ENCODE measurements around the gene IL4I1.

Gene IL4I1

GRCh38 chr19:49850487-49851342 is 46.0 kb downstream of the IL4I1 start, which contains the start of gene PTOV1:
Gene PTOV1, plus strand, starts transcription at chr19:49851159.
- TF ChIP-seq EZH2phosphoT487 (IDR thresholded peaks at IDR 0.05; ENCODE audit: borderline replicate concordance, low read length): no peak
- no peak for TF ChIP-seq CTCF (IDR thresholded peaks at IDR 0.05; ENCODE audit: low read depth, low read length, poor library complexity, severe bottlenecking)
- Histone ChIP-seq H3K27me3 (ENCODE audit: control insufficient read depth, low read length) (no peaks in the 10 kb centered on the region; the same call in 1 of the 2 replicates), H3K9me2 (replicated peaks; ENCODE audit: control insufficient read depth, low read length) (no peaks in the 10 kb centered on the region), H3K4me1 (ENCODE audit: control insufficient read depth, low read length) (peaks cover 45% of the 10 kb centered on the region), H3K36me3 (ENCODE audit: control insufficient read depth, low read length) (peaks cover 24% of the 10 kb centered on the region), H4K20me1 (ENCODE audit: control insufficient read depth, insufficient read depth, low read depth, low read length) (peaks cover 13% of the 10 kb centered on the region; the same call in 1 of the 2 replicates), H3K4me2 (ENCODE audit: low read length) (peak within 1 kb of the TSS; percentile 99), H3K79me2 (ENCODE audit: control insufficient read depth, low read length) (peaks cover 33% of the 10 kb centered on the region), H3K9me3 (ENCODE audit: control insufficient read depth, insufficient read depth, low read length) (no peaks in the 10 kb centered on the region), H3F3A (ENCODE audit: control insufficient read depth, insufficient read depth) (peaks cover 12% of the 10 kb centered on the region), H3K4me3 (ENCODE audit: low read length) (peak within 1 kb of the TSS; percentile 81), H3K27ac (ENCODE audit: low read depth, low read length) (peak within 1 kb of the TSS; percentile 83)

GRCh38 chr19:49850221-49850486 is 46.5 kb downstream of the IL4I1 start:
- Histone ChIP-seq H4K20me1 (ENCODE audit: control insufficient read depth, insufficient read depth, low read depth, low read length) (peaks cover 13% of the 10 kb centered on the region; the same call in 1 of the 2 replicates), H3K36me3 (ENCODE audit: control insufficient read depth, low read length) (peaks cover 21% of the 10 kb centered on the region), H3K9me3 (ENCODE audit: control insufficient read depth, insufficient read depth, low read length) (no peaks in the 10 kb centered on the region), H3F3A (ENCODE audit: control insufficient read depth, insufficient read depth) (peaks cover 17% of the 10 kb centered on the region), H3K27ac (ENCODE audit: low read depth, low read length) (peak overlapping the region; percentile 83; the same call in 1 of the 2 replicates), H3K4me1 (ENCODE audit: control insufficient read depth, low read length) (peaks cover 49% of the 10 kb centered on the region), H3K79me2 (ENCODE audit: control insufficient read depth, low read length) (peaks cover 33% of the 10 kb centered on the region), H3K4me2 (ENCODE audit: low read length) (peak overlapping the region; percentile 57), H3K27me3 (ENCODE audit: control insufficient read depth, low read length) (no peaks in the 10 kb centered on the region; the same call in 1 of the 2 replicates), H3K4me3 (ENCODE audit: low read length) (peak overlapping the region; percentile 81), H3K9me2 (replicated peaks; ENCODE audit: control insufficient read depth, low read length) (no peaks in the 10 kb centered on the region)
- TF ChIP-seq EZH2phosphoT487 (IDR thresholded peaks at IDR 0.05; ENCODE audit: borderline replicate concordance, low read length): no peak
- no peak for TF ChIP-seq CTCF (IDR thresholded peaks at IDR 0.05; ENCODE audit: low read depth, low read length, poor library complexity, severe bottlenecking)

GRCh38 chr19:49849433-49850220 is 47.1 kb downstream of the IL4I1 start:
- peaks cover 20% of the 10 kb centered on the region for H3F3A ChIP-seq (ENCODE audit: control insufficient read depth, insufficient read depth)
- no peaks in the 10 kb centered on the region; the same call in 1 of the 2 replicates for H3K27me3 ChIP-seq (ENCODE audit: control insufficient read depth, low read length)
- H3K79me2 ChIP-seq (ENCODE audit: control insufficient read depth, low read length): peaks cover 29% of the 10 kb centered on the region
- peak overlapping the region; percentile 57 for H3K4me2 ChIP-seq (ENCODE audit: low read length)
- H3K9me2 ChIP-seq (replicated peaks; ENCODE audit: control insufficient read depth, low read length): no peaks in the 10 kb centered on the region
- H4K20me1 ChIP-seq (ENCODE audit: control insufficient read depth, insufficient read depth, low read depth, low read length): peaks cover 13% of the 10 kb centered on the region; the same call in 1 of the 2 replicates
- no peak overlapping the region for H3K27ac ChIP-seq (ENCODE audit: low read depth, low read length)
- H3K4me1 ChIP-seq (ENCODE audit: control insufficient read depth, low read length): peaks cover 54% of the 10 kb centered on the region
- H3K9me3 ChIP-seq (ENCODE audit: control insufficient read depth, insufficient read depth, low read length): no peaks in the 10 kb centered on the region
- TF ChIP-seq EZH2phosphoT487 (IDR thresholded peaks at IDR 0.05; ENCODE audit: borderline replicate concordance, low read length) (no peak), CTCF (IDR thresholded peaks at IDR 0.05; ENCODE audit: low read depth, low read length, poor library complexity, severe bottlenecking) (no peak)
- peak overlapping the region; percentile 81 for H3K4me3 ChIP-seq (ENCODE audit: low read length)
- peaks cover 17% of the 10 kb centered on the region for H3K36me3 ChIP-seq (ENCODE audit: control insufficient read depth, low read length)
